IMR-90 (cell line): ENCODE measurements around the gene COA5. TPM values are rescaled to one million over a fixed set of nuclear protein-coding genes. Genes with fewer than 3 reads are reported as not detected.

Experiments used
- ATAC-seq: fragments of 200-7000 bp; cut with Tn5 transposase; 2 replicates; pipeline ENCODE4 v1.9.1; 2020; ENCODE audit warnings: low read depth, mild to moderate bottlenecking, moderate library complexity
- BruUV-seq: library from RNA; stranded (reverse); fragments of 400-500 nt; replicated peaks from 2 replicates; lab custom pipeline; 2021; lab: Mats Ljungman, UMichigan
- CTCF ChIA-PET: fragments of 300-600 bp; formaldehyde crosslinking; extraction: SDS; loops from one replicate; lab custom pipeline; 2021; ENCODE audit warnings: antibody characterized with exemption; lab: Yijun Ruan, JAX
- POLR2A ChIA-PET: fragments of 300-600 bp; sonication (Branson Sonifier 250); formaldehyde crosslinking; loops from one replicate; lab custom pipeline; 2022; ENCODE audit warnings: antibody characterized with exemption; ENCODE audit not compliant: unreplicated experiment; lab: Charles Lee
- DNase-seq: peaks from one replicate; pipeline ENCODE4 v3.0.0; 2013
- H2AFZ ChIP-seq: replicated peaks from 2 replicates; pipeline ENCODE3; 2013; ENCODE audit warnings: low read length, mild to moderate bottlenecking; ENCODE audit not compliant: poor library complexity
- H2AK5ac ChIP-seq: 2 replicates; pipeline ENCODE4 v1.6.1; 2013; ENCODE audit warnings: low read depth, low read length, inconsistent platforms
- H2AK9ac ChIP-seq: replicated peaks from 2 replicates; pipeline ENCODE3; 2013; ENCODE audit warnings: mild to moderate bottlenecking, low read depth, low read length, moderate library complexity; ENCODE audit not compliant: poor library complexity
- H2BK120ac ChIP-seq: 2 replicates; pipeline ENCODE4 v1.6.1; 2013; ENCODE audit warnings: low read depth, low read length, inconsistent platforms
- H2BK15ac ChIP-seq: 3 replicates; pipeline ENCODE4 v1.6.1; 2013; ENCODE audit warnings: low read depth, low read length, inconsistent platforms
- H2BK20ac ChIP-seq: 2 replicates; pipeline ENCODE4 v1.6.1; 2013; ENCODE audit warnings: low read depth, mild to moderate bottlenecking, inconsistent platforms, low read length, moderate library complexity
- H2BK5ac ChIP-seq: 2 replicates; pipeline ENCODE4 v1.6.1; 2013; ENCODE audit warnings: mild to moderate bottlenecking, low read depth, low read length, inconsistent platforms; ENCODE audit not compliant: poor library complexity, severe bottlenecking
- H3K14ac ChIP-seq: replicated peaks from 2 replicates; pipeline ENCODE4 v1.6.1; 2013; ENCODE audit warnings: low read depth, low read length, inconsistent platforms
- H3K18ac ChIP-seq: 2 replicates; pipeline ENCODE4 v1.6.1; 2013; ENCODE audit warnings: low read depth, low read length, control low read depth
- H3K23ac ChIP-seq: 2 replicates; pipeline ENCODE4 v1.6.1; 2013; ENCODE audit warnings: low read depth, low read length, inconsistent platforms
- H3K27ac ChIP-seq: 2 replicates; pipeline ENCODE4 v1.5.1; 2013; ENCODE audit warnings: mild to moderate bottlenecking, control low read depth, low read length; ENCODE audit not compliant: insufficient read depth
- H3K27me3 ChIP-seq: 2 replicates; pipeline ENCODE4 v1.6.1; 2013; ENCODE audit warnings: low read length; ENCODE audit not compliant: control insufficient read depth, insufficient read depth
- H3K36me3 ChIP-seq: 2 replicates; pipeline ENCODE4 v1.6.1; 2013; ENCODE audit warnings: low read length, mixed read lengths; ENCODE audit not compliant: control insufficient read depth, insufficient read depth
- H3K4ac ChIP-seq: 2 replicates; pipeline ENCODE4 v1.6.1; 2013; ENCODE audit warnings: low read depth, low read length, inconsistent platforms
- H3K4me1 ChIP-seq: 2 replicates; pipeline ENCODE4 v1.6.1; 2013; ENCODE audit warnings: low read length, mixed read lengths; ENCODE audit not compliant: control insufficient read depth, insufficient read depth
- H3K4me2 ChIP-seq: 2 replicates; pipeline ENCODE4 v1.6.1; 2013; ENCODE audit warnings: low read depth, mild to moderate bottlenecking, control low read depth, low read length, moderate library complexity
- H3K4me3 ChIP-seq: 2 replicates; pipeline ENCODE4 v1.5.1; 2013; ENCODE audit warnings: low read depth, mild to moderate bottlenecking, control low read depth, low read length, moderate library complexity; ENCODE audit not compliant: insufficient read depth
- H3K56ac ChIP-seq: 2 replicates; pipeline ENCODE4 v1.6.1; 2013; ENCODE audit warnings: low read length, inconsistent platforms; ENCODE audit not compliant: insufficient read depth; ENCODE audit errors: extremely low read depth
- H3K79me1 ChIP-seq, 2 experiments: 2 replicates each; pipeline ENCODE4 v1.6.1; 2013; ENCODE audit warnings: low read length in 2 of 2, inconsistent platforms in 1 of 2, low read depth in 1 of 2
- H3K9ac ChIP-seq: 2 replicates; pipeline ENCODE4 v1.6.1; 2013; ENCODE audit warnings: low read depth, low read length, control low read depth
- H3K9me1 ChIP-seq: 2 replicates; pipeline ENCODE4 v1.6.1; 2013; ENCODE audit warnings: low read length, inconsistent platforms; ENCODE audit not compliant: insufficient read depth
- H3K9me3 ChIP-seq: 2 replicates; pipeline ENCODE4 v1.6.1; 2013; ENCODE audit warnings: low read length; ENCODE audit not compliant: control insufficient read depth, insufficient read depth
- H4K20me1 ChIP-seq: 2 replicates; pipeline ENCODE4 v1.6.1; 2013; ENCODE audit warnings: low read length, inconsistent platforms; ENCODE audit not compliant: insufficient read depth
- H4K5ac ChIP-seq: 2 replicates; pipeline ENCODE4 v1.6.1; 2013; ENCODE audit warnings: mild to moderate bottlenecking, low read depth, low read length, control low read depth
- H4K8ac ChIP-seq, 2 experiments: 2 replicates each; pipeline ENCODE4 v1.6.1; 2013; ENCODE audit warnings: low read depth in 2 of 2, low read length in 2 of 2, control low read depth in 1 of 2, inconsistent platforms in 1 of 2
- H4K91ac ChIP-seq: 2 replicates; pipeline ENCODE4 v1.6.1; 2013; ENCODE audit warnings: low read depth, low read length, inconsistent platforms; ENCODE audit not compliant: insufficient read depth
- BHLHE40 ChIP-seq: fragments of 150-350 bp; IDR thresholded peaks from 2 replicates; pipeline ENCODE4 v1.6.1; 2016; ENCODE audit warnings: mild to moderate bottlenecking, low read depth, low read length
- CHD1 ChIP-seq: IDR thresholded peaks from 2 replicates; pipeline ENCODE4 v1.6.1; 2012; ENCODE audit warnings: low read depth, low read length, improper control_type of control experiment
- MXI1 ChIP-seq: IDR thresholded peaks from 2 replicates; pipeline ENCODE4 v1.6.1; 2012; ENCODE audit warnings: low read depth, mild to moderate bottlenecking, low read length, moderate library complexity, borderline replicate concordance
- POLR2A ChIP-seq: IDR thresholded peaks from 2 replicates; pipeline ENCODE4 v1.6.1; 2012; ENCODE audit warnings: mild to moderate bottlenecking, low read depth, low read length
- RCOR1 ChIP-seq: IDR thresholded peaks from 2 replicates; pipeline ENCODE4 v1.6.1; 2012; ENCODE audit warnings: mild to moderate bottlenecking, low read length, improper control_type of control experiment; ENCODE audit not compliant: insufficient replicate concordance
- USF2 ChIP-seq: fragments of 150-350 bp; IDR thresholded peaks from 2 replicates; pipeline ENCODE4 v1.6.1; 2017; ENCODE audit warnings: mild to moderate bottlenecking, antibody characterized with exemption, low read length, low read depth
- WGBS, 2 experiments: methylation state at CpG; one replicate each; pipeline versions ENCODE4 v1.1.5 to v1.1.7; 2013; ENCODE audit warnings: missing lambda C conversion rate in 2 of 2; ENCODE audit not compliant: insufficient read length in 1 of 2; ENCODE audit errors: extremely low coverage in 2 of 2; 5-methylcytosine and 5-hydroxymethylcytosine counted together
- dilution Hi-C: fragments of 300-500 bp; cut with HindIII; formaldehyde crosslinking; loops from one replicate; pipeline ENCODE4 v1.14.3; 2018; ENCODE audit warnings: low sequenced_read_pairs; ENCODE audit not compliant: unreplicated experiment
- in situ Hi-C: fragments of 300-500 bp; cut with MboI; formaldehyde crosslinking; loops from 3 replicates; pipeline ENCODE4 v1.14.3; 2019; ENCODE audit warnings: low sequenced_read_pairs, inconsistent platforms, mixed read lengths
- intact Hi-C: fragments of 100-400 bp; cut with micrococcal nuclease; formaldehyde crosslinking; loops from 2 replicates; pipeline ENCODE4 v1.10.0; 2022
- polyA plus RNA-seq, 3 experiments: library from polyadenylated mRNA; depleted of rRNA; stranded (reverse); fragments of >200 nt; gene quantifications; 2 replicates each; pipeline ENCODE4 v1.2.3, GENCODE V29; 2012; ENCODE audit warnings: low replicate concordance in 1 of 3
- total RNA-seq: library from RNA; depleted of rRNA; stranded (reverse); fragments of >200 nt; gene quantifications from 2 replicates; pipeline ENCODE4 v1.2.3, GENCODE V29; 2012
- TF ChIP-seq, protein P1 (sequence below): conservative IDR thresholded peaks from 2 replicates; pipeline ENCODE4 v1.5.1; 2012; ENCODE audit warnings: mild to moderate bottlenecking, low read depth, low read length, improper control_type of control experiment

The COA5 gene
- total and polyA plus RNA-seq, 2 of the 4 experiments (the other 2 are of a cell fraction), result 8.4 to 14.2 TPM

DNA sequence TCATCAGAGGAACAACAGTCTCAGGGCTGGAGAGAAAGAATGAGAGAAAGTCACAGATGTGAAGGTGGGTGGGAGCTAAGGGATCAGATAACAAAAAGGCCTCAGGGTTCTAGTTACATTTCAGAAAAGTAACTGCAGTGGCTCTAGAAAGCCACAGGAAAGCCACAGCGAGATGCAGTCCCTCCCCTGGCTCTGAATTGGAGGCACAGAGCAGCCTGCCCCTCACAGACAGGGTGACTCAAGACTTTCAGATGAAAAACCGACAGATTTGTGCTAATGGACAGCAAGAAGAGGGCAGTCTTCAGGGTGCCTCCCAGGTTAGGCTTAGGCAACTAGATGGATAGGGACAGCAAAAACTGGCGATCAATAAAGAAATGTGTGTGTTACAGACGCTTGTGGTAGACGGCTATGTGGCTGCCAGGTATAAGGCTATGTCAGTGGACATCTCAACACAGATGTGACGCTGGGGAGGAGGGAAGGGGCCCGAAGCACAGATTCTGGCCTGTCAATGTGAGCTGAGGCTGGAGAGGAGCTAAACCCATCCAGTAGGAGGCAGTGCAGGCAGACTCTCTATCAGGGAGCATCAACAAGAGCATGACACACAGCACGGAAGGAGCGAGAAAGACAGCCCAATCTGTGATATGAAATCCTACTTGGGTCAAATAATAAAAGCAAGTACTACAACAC lies 26.2 kb upstream of the COA5 start:
- Histone ChIP-seq H2BK5ac (no peak overlapping the region), H2AK9ac (no peak overlapping the region), H3K4ac (no peak overlapping the region), H3K56ac (no peak overlapping the region), H3K4me2 (no peak overlapping the region), H2AK5ac (no peak overlapping the region), H3K9me1 (no peaks in the 10 kb centered on the region), H3K79me1 (no peaks in the 10 kb centered on the region), H3K27me3 (peaks cover 7% of the 10 kb centered on the region), H3K18ac (no peak overlapping the region), H3K4me3 (no peak overlapping the region), H2AFZ (no peak overlapping the region), H3K27ac (no peak overlapping the region), H4K5ac (no peak overlapping the region), H3K14ac (no peak overlapping the region; the same call in 1 of the 2 replicates), H4K91ac (no peak overlapping the region), H2BK15ac (no peak overlapping the region), H3K9ac (no peak overlapping the region), H2BK20ac (no peak overlapping the region), H3K36me3 (no peaks in the 10 kb centered on the region), H3K9me3 (no peaks in the 10 kb centered on the region), H2BK120ac (no peak overlapping the region), H4K20me1 (no peaks in the 10 kb centered on the region), H3K4me1 (no peaks in the 10 kb centered on the region), H3K23ac (no peak overlapping the region), H4K8ac (no peak overlapping the region)
- no peak for TF ChIP-seq RCOR1
- TF ChIP-seq CHD1, result no peak
- TF ChIP-seq BHLHE40, result no peak
- no peak for TF ChIP-seq POLR2A
- TF ChIP-seq USF2, result no peak
- TF ChIP-seq, protein P1, sequence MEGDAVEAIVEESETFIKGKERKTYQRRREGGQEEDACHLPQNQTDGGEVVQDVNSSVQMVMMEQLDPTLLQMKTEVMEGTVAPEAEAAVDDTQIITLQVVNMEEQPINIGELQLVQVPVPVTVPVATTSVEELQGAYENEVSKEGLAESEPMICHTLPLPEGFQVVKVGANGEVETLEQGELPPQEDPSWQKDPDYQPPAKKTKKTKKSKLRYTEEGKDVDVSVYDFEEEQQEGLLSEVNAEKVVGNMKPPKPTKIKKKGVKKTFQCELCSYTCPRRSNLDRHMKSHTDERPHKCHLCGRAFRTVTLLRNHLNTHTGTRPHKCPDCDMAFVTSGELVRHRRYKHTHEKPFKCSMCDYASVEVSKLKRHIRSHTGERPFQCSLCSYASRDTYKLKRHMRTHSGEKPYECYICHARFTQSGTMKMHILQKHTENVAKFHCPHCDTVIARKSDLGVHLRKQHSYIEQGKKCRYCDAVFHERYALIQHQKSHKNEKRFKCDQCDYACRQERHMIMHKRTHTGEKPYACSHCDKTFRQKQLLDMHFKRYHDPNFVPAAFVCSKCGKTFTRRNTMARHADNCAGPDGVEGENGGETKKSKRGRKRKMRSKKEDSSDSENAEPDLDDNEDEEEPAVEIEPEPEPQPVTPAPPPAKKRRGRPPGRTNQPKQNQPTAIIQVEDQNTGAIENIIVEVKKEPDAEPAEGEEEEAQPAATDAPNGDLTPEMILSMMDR, result peak; percentile 23; the same call in 1 of the 2 replicates
- TF ChIP-seq MXI1, result no peak
- dilution Hi-C loops, result no loop called here
- ATAC-seq, result peak; percentile 63; the same call in 1 of the 2 replicates
- 29% methylated on average over 4 of the region's 9 CpGs; no CpG with 5 or more reads in 1 of the 2 experiments for WGBS, 2 experiments
- in situ Hi-C loops, result loop anchor here (25.0 kb wide), 1 partner anchor 878 kb away; no protein-coding TSS in a partner anchor
- BruUV-seq, result no TSS peak
- no peak for DNase-seq
- intact Hi-C loops, result no loop called here
- CTCF ChIA-PET, result interaction anchor here (0.6 kb wide), 1 partner anchor 553 kb away, joined by 4 read pairs; no protein-coding TSS in a partner anchor
- POLR2A ChIA-PET, result no interaction called here
